Bone marrow (tissue), 2 donors: ENCODE measurements around the gene SLC6A3.

Experiments used
- DNase-seq, 2 donors: peaks; one replicate each; lab custom pipeline; 2025; lab: John Stamatoyannopoulos, UW

SLC6A3 gene

GRCh38 chr5:1445313-1445688 is at the start of gene SLC6A3:
TSS of gene SLC6A3 (minus strand) at chr5:1445440. CDS start at chr5:1443197, 2,243 bp downstream.
- no peak for DNase-seq

GRCh38 chr5:1493941-1494340 is 48.7 kb upstream of the SLC6A3 start:
- DNase-seq: no peak

GRCh38 chr5:1493413-1493812 is 48.2 kb upstream of the SLC6A3 start:
- DNase-seq: no peak

GRCh38 chr5:1492757-1493156 is 47.5 kb upstream of the SLC6A3 start:
- DNase-seq: no peak

GRCh38 chr5:1490376-1490775 is 45.1 kb upstream of the SLC6A3 start:
- no peak for DNase-seq

GRCh38 chr5:1489754-1490153 is 44.5 kb upstream of the SLC6A3 start:
- no peak for DNase-seq

GRCh38 chr5:1488882-1489680 is 43.8 kb upstream of the SLC6A3 start:
- no peak for DNase-seq

GRCh38 chr5:1487079-1487764 is 42.0 kb upstream of the SLC6A3 start:
- DNase-seq: no peak

- no peak for DNase-seq
Observed at GRCh38 chr5:1486271-1486670, 41.0 kb upstream of the SLC6A3 start.

GRCh38 chr5:1485579-1486118 is 40.4 kb upstream of the SLC6A3 start:
- no peak for DNase-seq

GRCh38 chr5:1484730-1485578 is 39.7 kb upstream of the SLC6A3 start:
- DNase-seq: no peak

GRCh38 chr5:1483856-1484729 is 38.9 kb upstream of the SLC6A3 start:
- no peak for DNase-seq

- no peak for DNase-seq
Observed at GRCh38 chr5:1483064-1483463, 37.8 kb upstream of the SLC6A3 start.

- no peak for DNase-seq
Observed at GRCh38 chr5:1481959-1482331, 36.7 kb upstream of the SLC6A3 start.

- no peak for DNase-seq
Observed at GRCh38 chr5:1481266-1481958, 36.2 kb upstream of the SLC6A3 start.

GRCh38 chr5:1480806-1481205 is 35.6 kb upstream of the SLC6A3 start:
- no peak for DNase-seq

GRCh38 chr5:1480217-1480616 is 35.0 kb upstream of the SLC6A3 start:
- DNase-seq: peak in 1 of 2 donors; percentile 78

- DNase-seq: peak in 1 of 2 donors; percentile 78
Observed at GRCh38 chr5:1479581-1480188, 34.4 kb upstream of the SLC6A3 start.

GRCh38 chr5:1479066-1479465 is 33.8 kb upstream of the SLC6A3 start:
- DNase-seq: no peak
